Smooth muscle cell (in vitro differentiated cells): Measurements from ENCODE around the gene NDUFC1. TPM values are rescaled to one million over a fixed set of nuclear protein-coding genes. Genes with fewer than 3 reads are reported as not detected.

ENCODE experiments used
- DNase-seq: peaks from one replicate; lab custom pipeline; 2025; ENCODE audit not compliant: unreplicated experiment; lab: John Stamatoyannopoulos, UW
- H2AFZ ChIP-seq: fragments of 200-600 bp; sonication (generic); 2 replicates; pipeline ENCODE4 v1.6.0; 2016; ENCODE audit warnings: antibody characterized with exemption, low read depth, mild to moderate bottlenecking
- H3F3A ChIP-seq: fragments of 200-600 bp; sonication (generic); 2 replicates; pipeline ENCODE4 v1.6.0; 2017; ENCODE audit warnings: antibody characterized with exemption, low read depth
- H3K27ac ChIP-seq: fragments of 200-600 bp; sonication (generic); 2 replicates; pipeline ENCODE4 v1.5.1; 2016; ENCODE audit warnings: low read depth, mild to moderate bottlenecking
- H3K27me3 ChIP-seq: fragments of 200-600 bp; sonication (generic); 2 replicates; pipeline ENCODE4 v1.6.1; 2016; ENCODE audit warnings: low read depth, mild to moderate bottlenecking
- H3K36me3 ChIP-seq: fragments of 200-600 bp; sonication (generic); 2 replicates; pipeline ENCODE4 v1.5.1; 2016; ENCODE audit warnings: low read depth
- H3K4me1 ChIP-seq: fragments of 200-600 bp; sonication (generic); 2 replicates; pipeline ENCODE4 v1.5.1; 2016; ENCODE audit warnings: low read depth
- H3K4me2 ChIP-seq: fragments of 200-600 bp; sonication (generic); 2 replicates; pipeline ENCODE4 v1.6.0; 2016; ENCODE audit warnings: mild to moderate bottlenecking
- H3K4me3 ChIP-seq: fragments of 200-600 bp; sonication (generic); 2 replicates; pipeline ENCODE4 v1.5.1; 2016; ENCODE audit warnings: mild to moderate bottlenecking
- H3K79me2 ChIP-seq: fragments of 200-600 bp; sonication (generic); 2 replicates; pipeline ENCODE4 v1.6.0; 2016; ENCODE audit warnings: low read depth, mild to moderate bottlenecking
- H3K9ac ChIP-seq: fragments of 200-600 bp; sonication (generic); 2 replicates; pipeline ENCODE4 v1.6.0; 2016; ENCODE audit warnings: low read depth
- H3K9me3 ChIP-seq: fragments of 200-600 bp; sonication (generic); replicated peaks from 2 replicates; pipeline ENCODE4 v1.5.1; 2016; ENCODE audit warnings: low read depth
- H4K20me1 ChIP-seq: fragments of 200-600 bp; sonication (generic); 2 replicates; pipeline ENCODE4 v1.6.0; 2016; ENCODE audit warnings: low read depth
- CTCF ChIP-seq: fragments of 200-600 bp; sonication (generic); IDR thresholded peaks from 2 replicates; pipeline ENCODE4 v1.5.1; 2017; ENCODE audit warnings: borderline replicate concordance, mild to moderate bottlenecking, antibody characterized with exemption; ENCODE audit not compliant: insufficient read depth, poor library complexity, severe bottlenecking
- WGBS: methylation state at CpG from one replicate; pipeline ENCODE4 v1.1.7; 2016; ENCODE audit warnings: low lambda C conversion rate; 5-methylcytosine and 5-hydroxymethylcytosine counted together
- polyA plus RNA-seq: library from polyadenylated mRNA; unstranded; fragments of >200 nt; fragmentation: Nextera tagmentation; extraction: Ambion mirVana; gene quantifications from 2 replicates; pipeline ENCODE4 v1.2.1, GENCODE V29; 2016
- total RNA-seq: library from RNA; depleted of rRNA; stranded (reverse); fragments of >200 nt; gene quantifications from 2 replicates; pipeline ENCODE4 v1.2.3, GENCODE V29; 2014

The NDUFC1 gene
- total RNA-seq (54.0 and 56.8 TPM in 2 replicates), polyA plus RNA-seq (169 and 196 TPM in 2 replicates)

- WGBS = 1% methylated on average over 44 of the region's 46 CpGs
- H4K20me1 ChIP-seq = peaks cover 48% of the 10 kb centered on the region
- H3F3A ChIP-seq = peaks cover 22% of the 10 kb centered on the region
- H3K9me3 ChIP-seq = no peaks in the 10 kb centered on the region
- H3K9ac ChIP-seq = peak within 1 kb of the TSS; percentile 96
- TF ChIP-seq CTCF = peak; percentile 12
- peak within 1 kb of the TSS; percentile 99 for H3K4me3 ChIP-seq
- peaks cover 59% of the 10 kb centered on the region for H3K79me2 ChIP-seq
- peak within 1 kb of the TSS; percentile 94 for H3K4me2 ChIP-seq
- no peaks in the 10 kb centered on the region for H3K27me3 ChIP-seq
- peaks cover 22% of the 10 kb centered on the region for H3K4me1 ChIP-seq
- H3K27ac ChIP-seq = peak within 1 kb of the TSS; percentile 92
- peak within 1 kb of the TSS; percentile 88 for H2AFZ ChIP-seq
- DNase-seq = peak; percentile 59
- H3K36me3 ChIP-seq = no peaks in the 10 kb centered on the region
These were observed at the start of gene NDUFC1 for GRCh38 chr4:139301821-139302611. NDUFC1 (minus strand) TSS chr4:139302477; CDS start chr4:139295798, 6,679 bp downstream.

GRCh38 chr4:139337612-139338011 lies 35.3 kb upstream of the NDUFC1 start:
- Histone ChIP-seq H2AFZ (no peak overlapping the region), H3K79me2 (peaks cover 77% of the 10 kb centered on the region), H3K27ac (no peak overlapping the region), H3K4me3 (no peak overlapping the region), H3K9ac (no peak overlapping the region), H3K27me3 (no peaks in the 10 kb centered on the region), H3K36me3 (peaks cover 4% of the 10 kb centered on the region), H3K4me2 (no peak overlapping the region), H4K20me1 (peaks cover 51% of the 10 kb centered on the region), H3F3A (no peaks in the 10 kb centered on the region), H3K4me1 (no peaks in the 10 kb centered on the region), H3K9me3 (no peaks in the 10 kb centered on the region)
- no peak for DNase-seq
- no peak for TF ChIP-seq CTCF

GRCh38 chr4:139333046-139333445 lies 30.8 kb upstream of the NDUFC1 start:
- Histone ChIP-seq H3K4me1 (no peaks in the 10 kb centered on the region), H3F3A (no peaks in the 10 kb centered on the region)

More at GRCh38 chr4:139333046-139333445, 30.8 kb upstream of the NDUFC1 start:
- TF ChIP-seq CTCF = no peak
- H3K4me3 ChIP-seq = no peak overlapping the region
- DNase-seq = no peak
- H3K27me3 ChIP-seq = no peaks in the 10 kb centered on the region
- H3K9ac ChIP-seq = no peak overlapping the region
- peaks cover 9% of the 10 kb centered on the region for H3K36me3 ChIP-seq
- H3K9me3 ChIP-seq = no peaks in the 10 kb centered on the region
- WGBS = 94% methylated on average over 2 of the region's 2 CpGs
- no peak overlapping the region for H2AFZ ChIP-seq
- H3K4me2 ChIP-seq = no peak overlapping the region
- H4K20me1 ChIP-seq = peaks cover 70% of the 10 kb centered on the region
- no peak overlapping the region for H3K27ac ChIP-seq
- H3K79me2 ChIP-seq = peaks cover 98% of the 10 kb centered on the region
